IPS DF 6.9 (cell line): ENCODE data around the gene GOLGA8S.
"Not testable (repeated sequence)": the region's sequence is repeated elsewhere in the genome, so short reads cannot be mapped to it uniquely, and the experiment has no call there.

ENCODE experiments used
- DNase-seq: peaks from one replicate; pipeline ENCODE4 v3.0.0-alpha.2; 2013; ENCODE audit warnings: low read depth, low spot score
- H3K27ac ChIP-seq: one replicate; pipeline ENCODE4 v1.5.1; 2013; ENCODE audit warnings: low read length, control low read depth
- H3K27me3 ChIP-seq: 2 replicates; pipeline ENCODE4 v1.6.1; 2013; ENCODE audit warnings: mild to moderate bottlenecking, low read length; ENCODE audit not compliant: control insufficient read depth, insufficient read depth
- H3K36me3 ChIP-seq: 2 replicates; pipeline ENCODE4 v1.6.1; 2013; ENCODE audit warnings: low read length; ENCODE audit not compliant: control insufficient read depth, insufficient read depth
- H3K4me1 ChIP-seq: 2 replicates; pipeline ENCODE4 v1.6.1; 2013; ENCODE audit warnings: low read length; ENCODE audit not compliant: control insufficient read depth, insufficient read depth
- H3K4me3 ChIP-seq: 2 replicates; pipeline ENCODE4 v1.5.1; 2013; ENCODE audit warnings: mild to moderate bottlenecking, low read length
- H3K9me3 ChIP-seq: 2 replicates; pipeline ENCODE4 v1.6.1; 2013; ENCODE audit warnings: low read length, inconsistent platforms; ENCODE audit not compliant: control insufficient read depth, insufficient read depth
- WGBS: extraction: QIAGEN DNeasy Blood & Tissue Kit; methylation state at CpG from one replicate; pipeline ENCODE4 v1.1.7; 2013; ENCODE audit warnings: mixed read lengths, missing lambda C conversion rate; ENCODE audit not compliant: insufficient read length, insufficient coverage; 5-methylcytosine and 5-hydroxymethylcytosine counted together

Gene GOLGA8S

DNA sequence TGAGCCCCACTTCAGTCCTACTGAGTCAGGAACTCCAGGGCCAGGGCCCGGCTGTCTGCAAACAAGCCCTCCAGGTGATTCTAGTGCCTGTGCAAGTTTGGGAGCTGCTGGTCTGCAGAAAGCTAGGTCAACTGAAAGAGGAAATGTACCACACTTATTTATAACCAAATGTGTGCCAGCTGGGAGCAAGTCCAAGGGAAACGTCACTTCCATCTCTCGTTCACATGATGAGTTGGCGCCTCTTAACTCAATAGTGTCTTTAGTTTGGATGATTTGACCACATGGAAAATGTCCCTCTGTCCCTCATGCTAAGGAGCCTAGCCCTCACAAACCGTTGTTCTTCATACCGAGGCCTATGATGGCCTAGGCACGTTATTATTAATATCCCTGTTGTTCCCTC lies 43.2 kb downstream of the GOLGA8S start:
- H3K4me1 ChIP-seq = no peaks in the 10 kb centered on the region; the same call in 1 of the 2 replicates
- DNase-seq = no peak
- H3K36me3 ChIP-seq = no peaks in the 10 kb centered on the region
- no peak overlapping the region for H3K4me3 ChIP-seq
- no peak overlapping the region for H3K27ac ChIP-seq
- WGBS = no CpG with 5 or more reads among the region's 7 CpGs
- H3K9me3 ChIP-seq = peaks cover 2% of the 10 kb centered on the region; the same call in 1 of the 2 replicates
- H3K27me3 ChIP-seq = no peaks in the 10 kb centered on the region

DNA sequence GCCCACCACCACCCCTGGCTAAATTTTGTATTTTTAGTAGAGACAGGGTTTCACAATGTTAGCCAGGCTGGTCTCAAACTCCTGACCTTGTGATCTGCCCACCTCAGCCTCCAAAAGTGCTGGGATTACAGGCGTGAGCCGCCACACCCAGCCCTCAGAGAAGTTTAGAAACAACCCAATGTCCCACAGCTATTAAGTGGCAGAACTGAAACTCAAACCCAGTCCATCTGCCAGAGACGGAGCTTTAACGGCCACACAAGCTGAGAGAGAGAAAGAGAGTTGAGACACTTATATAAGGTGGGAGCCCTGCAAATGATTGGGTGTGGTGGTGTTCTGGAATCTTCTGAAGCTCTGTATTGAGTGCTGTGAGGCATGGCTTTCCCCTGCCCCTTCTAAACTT lies 43.8 kb downstream of the GOLGA8S start:
- WGBS = no CpG with 5 or more reads among the region's 4 CpGs
- DNase-seq, H3K36me3 ChIP-seq, H3K9me3 ChIP-seq, H3K4me1 ChIP-seq, H3K27ac ChIP-seq, H3K4me3 ChIP-seq, H3K27me3 ChIP-seq: not testable (repeated sequence)

DNA sequence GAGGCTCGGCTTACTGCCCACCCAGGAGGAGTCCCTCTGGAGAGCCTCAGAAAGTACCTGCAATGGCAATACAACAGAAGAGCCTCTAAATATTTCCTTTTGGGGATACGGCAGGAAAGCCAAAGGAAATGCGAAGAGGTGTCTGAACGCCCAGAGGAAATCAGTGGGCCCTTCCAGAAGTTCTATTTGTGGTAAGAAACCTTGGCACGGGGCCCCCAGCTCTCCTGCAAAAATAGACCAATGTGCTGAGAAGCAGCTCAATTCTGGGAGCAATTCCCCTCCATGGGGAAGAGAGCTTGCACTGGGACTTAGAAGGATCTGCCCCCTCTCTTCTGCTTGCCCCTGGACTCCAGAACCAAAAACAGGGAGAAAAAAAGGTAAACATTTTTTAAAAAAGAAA lies 44.7 kb downstream of the GOLGA8S start:
- H3K4me1 ChIP-seq, DNase-seq, H3K36me3 ChIP-seq, H3K4me3 ChIP-seq, H3K9me3 ChIP-seq, H3K27me3 ChIP-seq, H3K27ac ChIP-seq: not testable (repeated sequence)
- WGBS = no CpG with 5 or more reads among the region's 5 CpGs

DNA sequence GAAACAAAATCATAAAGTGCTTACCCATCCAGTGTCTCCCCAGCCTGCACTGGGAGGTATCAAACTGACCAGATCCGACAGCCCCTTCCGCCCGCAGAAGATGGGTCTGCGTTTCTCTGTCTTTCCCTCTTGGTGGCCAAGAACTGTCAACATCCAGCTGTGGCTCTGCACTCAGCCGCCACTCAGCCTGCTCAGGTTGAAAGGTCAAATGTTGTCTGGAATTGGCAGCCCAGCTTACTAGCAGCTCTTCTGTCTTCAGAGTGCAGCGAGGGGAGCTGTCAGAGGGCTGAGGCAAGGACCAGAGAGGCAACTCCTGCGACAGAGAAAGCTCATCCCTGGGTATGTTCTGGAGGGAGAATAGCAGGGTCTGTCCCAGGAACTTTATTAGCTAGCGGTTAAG lies 47.1 kb downstream of the GOLGA8S start:
- no peaks in the 10 kb centered on the region for H3K27me3 ChIP-seq
- no peaks in the 10 kb centered on the region; the same call in 1 of the 2 replicates for H3K4me1 ChIP-seq
- H3K9me3 ChIP-seq = peaks cover 2% of the 10 kb centered on the region; the same call in 1 of the 2 replicates
- no CpG with 5 or more reads among the region's 8 CpGs for WGBS
- DNase-seq = no peak
- no peak overlapping the region for H3K27ac ChIP-seq
- no peak overlapping the region for H3K4me3 ChIP-seq
- no peaks in the 10 kb centered on the region for H3K36me3 ChIP-seq

DNA sequence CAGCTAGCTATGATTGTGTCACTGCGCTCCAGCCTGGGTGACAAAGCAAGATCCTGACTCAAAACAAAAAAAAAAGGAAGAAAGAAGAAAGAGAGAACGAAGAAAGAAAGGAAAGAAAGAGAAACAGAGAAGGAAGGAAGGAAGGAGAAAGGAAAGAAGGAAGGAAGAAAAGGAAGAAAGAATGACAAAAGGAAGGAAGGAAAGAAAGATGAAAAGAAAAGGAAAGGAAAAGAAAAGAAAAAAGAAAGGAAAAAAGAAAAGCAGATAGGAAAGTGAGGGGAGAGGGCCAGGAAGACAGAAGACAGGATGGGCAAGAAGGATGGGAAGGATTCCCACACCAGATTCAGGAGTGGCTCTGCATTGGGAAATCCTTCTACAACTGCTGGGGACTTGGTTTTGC lies 47.6 kb downstream of the GOLGA8S start:
- no peaks in the 10 kb centered on the region for H3K36me3 ChIP-seq
- no peak overlapping the region for H3K27ac ChIP-seq
- no CpG with 5 or more reads among the region's 2 CpGs for WGBS
- no peak overlapping the region for H3K4me3 ChIP-seq
- H3K27me3 ChIP-seq = no peaks in the 10 kb centered on the region
- H3K4me1 ChIP-seq = no peaks in the 10 kb centered on the region; the same call in 1 of the 2 replicates
- H3K9me3 ChIP-seq = peaks cover 2% of the 10 kb centered on the region; the same call in 1 of the 2 replicates
- no peak for DNase-seq

GRCh38 chr15:23402544-23402943 lies 48.0 kb downstream of the GOLGA8S start:
- WGBS = no CpG with 5 or more reads among the region's 5 CpGs
- no peaks in the 10 kb centered on the region; the same call in 1 of the 2 replicates for H3K4me1 ChIP-seq
- no peak overlapping the region for H3K27ac ChIP-seq
- no peaks in the 10 kb centered on the region for H3K36me3 ChIP-seq
- no peak for DNase-seq
- H3K4me3 ChIP-seq = no peak overlapping the region
- no peaks in the 10 kb centered on the region for H3K27me3 ChIP-seq
- peaks cover 2% of the 10 kb centered on the region; the same call in 1 of the 2 replicates for H3K9me3 ChIP-seq

- H3K36me3 ChIP-seq = no peaks in the 10 kb centered on the region
- no peaks in the 10 kb centered on the region for H3K4me1 ChIP-seq
- no CpG with 5 or more reads among the region's 4 CpGs for WGBS
- peaks cover 2% of the 10 kb centered on the region; the same call in 1 of the 2 replicates for H3K9me3 ChIP-seq
- DNase-seq = no peak
- no peak overlapping the region for H3K27ac ChIP-seq
- H3K27me3 ChIP-seq = no peaks in the 10 kb centered on the region
- H3K4me3 ChIP-seq = no peak overlapping the region
Measured at GRCh38 chr15:23403550-23403949, 49.0 kb downstream of the GOLGA8S start.

DNA sequence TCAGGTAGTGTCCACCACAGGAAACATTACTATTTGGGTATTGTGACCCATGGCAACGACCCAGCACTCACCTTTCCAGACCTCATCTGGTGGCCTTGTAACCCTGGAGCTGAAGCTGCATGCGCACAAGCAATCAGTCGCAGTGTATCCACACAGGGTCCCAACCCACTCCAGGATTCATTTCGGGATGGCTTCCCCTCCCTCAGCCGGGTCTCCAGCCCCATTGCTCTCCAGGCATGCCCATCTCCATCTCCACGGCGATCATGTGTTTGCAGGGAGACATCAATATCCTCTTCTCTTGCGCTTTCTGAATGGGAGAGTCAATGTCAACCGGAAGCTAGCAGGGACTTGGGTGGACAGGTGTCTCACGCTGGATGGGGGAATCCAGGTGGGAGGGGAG lies 57.3 kb downstream of the GOLGA8S start:
- WGBS = no CpG with 5 or more reads among the region's 10 CpGs
- no peak overlapping the region for H3K27ac ChIP-seq
- no peaks in the 10 kb centered on the region for H3K4me1 ChIP-seq
- H3K36me3 ChIP-seq = no peaks in the 10 kb centered on the region
- DNase-seq = no peak
- H3K4me3 ChIP-seq = no peak overlapping the region
- no peaks in the 10 kb centered on the region for H3K27me3 ChIP-seq
- no peaks in the 10 kb centered on the region for H3K9me3 ChIP-seq

DNA sequence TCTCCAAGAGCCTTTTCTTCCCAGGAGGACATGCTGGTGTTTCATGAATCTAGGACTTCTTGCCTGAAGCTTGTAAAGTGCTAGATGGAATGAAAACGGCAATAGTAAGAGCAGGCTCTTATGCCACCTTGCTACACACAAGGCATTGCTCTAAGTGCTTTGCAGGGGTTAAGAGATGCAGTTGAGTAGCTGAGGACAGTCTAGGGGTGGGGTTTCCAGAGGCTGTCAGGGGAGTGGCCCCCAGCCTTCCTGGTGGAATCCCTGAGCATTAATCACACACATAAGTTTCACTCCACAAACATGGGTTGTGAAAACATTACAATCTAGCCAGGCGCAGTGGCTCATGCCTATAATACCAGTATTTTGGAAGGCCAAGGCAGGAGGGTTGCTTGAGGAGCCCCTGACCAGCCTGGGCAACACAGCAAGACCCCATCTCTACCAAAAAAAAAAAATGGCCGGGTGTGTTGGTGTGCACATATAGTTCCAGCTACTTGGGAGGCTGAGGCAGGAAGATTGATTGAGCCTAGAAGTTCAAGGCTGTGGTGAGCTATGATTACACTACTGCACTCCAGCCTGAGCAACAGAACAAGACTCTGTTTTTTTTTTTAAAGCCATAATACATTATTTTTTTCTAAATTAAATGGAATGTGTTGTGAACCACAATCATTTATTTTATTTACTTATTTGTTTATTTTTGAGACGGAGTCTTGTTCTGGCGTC lies 58.5 kb downstream of the GOLGA8S start:
- no CpG with 5 or more reads among the region's 5 CpGs for WGBS
- H3K27ac ChIP-seq, DNase-seq, H3K36me3 ChIP-seq, H3K27me3 ChIP-seq, H3K4me1 ChIP-seq, H3K4me3 ChIP-seq, H3K9me3 ChIP-seq: not testable (repeated sequence)
